ENCODE data around the gene C20orf96.
"Not testable (repeated sequence)": the region's sequence is repeated elsewhere in the genome, so short reads cannot be mapped to it uniquely, and the experiment has no call there.

Gene C20orf96

DNA sequence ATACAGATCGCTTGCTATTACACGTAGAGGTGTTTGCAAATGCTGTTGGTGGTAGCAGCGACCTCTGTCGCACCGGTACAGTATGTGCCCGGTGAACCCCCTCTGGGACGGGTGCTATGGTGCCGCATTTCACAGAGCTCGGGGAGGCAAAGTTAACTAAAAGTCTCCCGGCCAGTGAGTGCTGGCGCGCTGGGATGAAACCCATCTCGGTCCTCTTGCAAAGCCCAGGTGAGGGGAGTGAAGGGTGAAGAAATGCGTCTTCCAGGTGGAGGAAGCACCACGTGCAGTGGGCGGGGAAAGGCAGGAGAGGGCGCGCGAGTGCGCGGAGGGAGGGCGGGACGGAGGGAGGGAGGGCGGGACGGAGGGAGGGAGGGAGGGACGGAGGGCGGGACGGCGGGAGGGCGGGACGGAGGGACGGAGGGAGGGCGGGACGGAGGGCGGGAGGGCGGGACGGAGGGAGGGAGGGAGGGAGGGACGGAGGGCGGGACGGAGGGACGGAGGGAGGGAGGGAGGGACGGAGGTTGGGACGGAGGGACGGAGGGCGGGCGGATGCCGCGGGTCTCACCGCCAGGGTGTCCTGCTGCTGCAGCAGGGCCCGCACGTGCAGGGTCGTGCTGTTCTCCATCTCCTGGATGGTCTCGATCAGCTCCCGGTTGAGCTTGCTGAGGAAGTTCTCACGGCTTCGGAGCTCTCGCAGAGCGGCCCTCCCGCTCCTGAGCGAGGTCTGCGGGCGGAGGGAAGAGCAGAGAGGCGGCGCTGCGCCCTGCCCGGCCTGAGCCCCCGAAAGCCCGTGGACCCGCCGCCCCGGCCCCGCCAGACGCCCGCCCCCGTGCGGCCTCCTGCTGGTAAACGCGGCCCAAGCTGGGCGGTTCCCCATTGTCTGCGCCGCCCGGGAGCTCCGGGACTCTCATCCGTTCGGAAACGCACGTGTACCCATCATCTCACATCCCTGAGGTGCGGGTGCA, 11.7 kb downstream of the C20orf96 start:
- no peak for DNase-seq (ENCODE audit: low read depth in 2 of 2)

DNA sequence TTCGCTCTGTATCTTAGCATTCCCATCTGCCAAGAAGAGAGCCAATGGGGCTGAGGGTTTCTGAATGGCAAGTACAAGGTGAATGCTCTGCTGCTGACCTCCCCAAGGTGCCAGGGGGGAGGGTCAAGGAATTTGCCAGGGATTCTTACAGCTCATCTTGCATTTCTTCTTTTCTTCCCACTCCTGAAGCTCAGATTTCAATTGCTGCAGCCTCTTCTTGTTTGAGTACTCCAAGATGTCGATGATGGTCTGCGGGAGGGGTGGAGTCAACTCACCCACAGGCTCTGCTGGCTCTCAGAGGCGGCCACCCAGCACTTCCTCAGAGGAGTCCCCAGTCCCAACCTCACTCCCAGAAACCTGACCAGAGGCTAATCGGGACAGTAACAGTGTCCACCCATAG, 12.4 kb downstream of the C20orf96 start:
- DNase-seq (ENCODE audit: low read depth in 2 of 2) = no peak

DNA sequence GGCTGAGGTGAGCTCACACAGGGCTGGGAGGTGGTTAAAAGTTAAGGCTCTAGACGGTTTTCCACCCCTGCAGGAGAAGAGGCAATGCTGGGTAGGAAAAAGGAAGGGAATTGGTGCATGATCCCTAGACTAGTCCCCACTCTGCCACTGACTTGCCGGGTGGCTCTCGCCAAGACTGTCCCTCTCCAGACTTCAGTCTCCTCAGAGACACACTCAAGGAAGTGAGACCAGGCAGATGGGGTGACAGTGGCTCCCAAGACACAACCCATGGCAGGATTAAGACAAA, 13.1 kb downstream of the C20orf96 start:
- DNase-seq (ENCODE audit: low read depth in 2 of 2) = no peak

DNA sequence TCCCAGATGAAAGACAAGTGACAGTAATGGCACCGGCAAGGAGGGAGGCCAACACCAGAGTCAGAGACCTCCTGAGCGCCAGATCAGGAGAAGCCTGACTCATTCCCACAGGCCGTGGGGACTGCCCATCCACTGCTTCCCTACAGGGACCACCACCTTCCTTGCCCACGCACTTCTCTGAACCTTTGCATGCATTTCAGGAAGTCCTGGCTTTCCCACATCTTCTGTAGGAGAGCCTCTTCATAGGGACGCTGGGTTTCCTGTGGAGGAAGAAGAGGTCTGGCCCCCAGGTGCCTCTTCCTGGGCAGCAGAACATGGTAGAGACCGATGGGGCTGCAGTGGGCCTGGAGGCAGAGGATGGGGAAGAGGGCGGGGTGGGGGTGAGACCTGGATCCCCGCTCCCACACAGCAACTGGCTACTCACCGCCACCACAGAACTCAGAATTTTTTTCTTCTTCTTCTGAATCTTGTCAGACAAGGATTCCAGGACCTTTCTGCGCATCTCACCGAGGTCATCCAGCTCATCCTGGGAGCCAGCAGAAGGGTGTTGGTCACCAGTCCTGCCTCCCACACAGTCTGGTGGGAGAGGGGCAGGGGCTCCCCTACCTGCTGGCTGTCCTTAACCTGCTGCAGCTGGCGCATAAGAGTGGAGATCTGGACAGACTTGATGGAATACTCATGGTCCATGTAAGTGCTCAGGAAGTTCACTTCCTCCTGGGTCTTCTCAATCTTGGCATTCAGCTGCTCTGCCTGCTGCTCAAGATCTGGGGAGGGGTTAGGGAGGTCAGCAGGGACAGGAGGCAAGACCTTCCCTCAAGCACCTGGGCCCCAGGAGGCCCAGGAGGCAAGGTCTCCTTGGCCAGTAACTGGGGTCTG, 13.7 kb downstream of the C20orf96 start:
- no peak for DNase-seq (ENCODE audit: low read depth in 2 of 2)

DNA sequence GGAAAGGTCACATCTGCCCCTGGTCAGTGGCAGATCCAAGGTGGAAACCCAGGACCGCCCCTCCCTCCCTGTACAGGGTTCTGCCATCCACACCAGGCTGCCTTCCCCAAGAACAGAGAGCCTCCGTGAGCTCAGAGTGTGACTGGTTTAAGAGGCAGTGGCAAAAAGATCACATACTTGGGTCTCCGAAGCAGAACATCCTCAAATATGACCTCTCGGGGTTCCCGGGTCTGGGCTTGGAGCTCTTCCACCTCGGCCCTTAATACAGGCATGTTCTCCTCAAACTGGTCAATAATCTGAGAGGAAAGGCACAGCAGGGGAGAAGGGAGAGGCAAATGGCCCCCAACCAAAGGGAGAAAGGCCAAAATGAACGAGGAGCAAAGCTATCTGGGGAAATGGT, 14.8 kb downstream of the C20orf96 start:
- no peak for DNase-seq (ENCODE audit: low read depth in 2 of 2)

DNA sequence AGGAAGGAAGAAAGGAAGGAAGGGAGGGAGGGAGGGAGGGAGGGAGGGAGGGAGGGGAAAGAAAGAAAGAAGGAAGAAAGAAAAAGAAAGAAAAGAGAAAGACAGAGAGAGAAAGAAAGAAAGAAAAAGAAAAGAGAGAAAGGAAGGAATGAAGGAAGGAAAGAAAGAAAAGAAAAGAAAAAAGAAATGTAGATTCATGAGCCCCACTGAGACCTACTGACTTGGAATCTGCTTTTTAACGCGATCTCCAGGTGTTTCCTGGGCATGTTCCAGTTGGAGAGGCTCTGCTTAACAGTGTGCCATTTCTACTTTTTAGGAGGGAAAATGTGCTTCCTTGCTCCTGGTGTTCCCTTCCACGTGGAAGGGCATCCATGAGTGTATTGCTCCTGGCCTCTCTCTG, 16.7 kb downstream of the C20orf96 start:
- DNase-seq (ENCODE audit: low read depth in 2 of 2) = no peak

DNA sequence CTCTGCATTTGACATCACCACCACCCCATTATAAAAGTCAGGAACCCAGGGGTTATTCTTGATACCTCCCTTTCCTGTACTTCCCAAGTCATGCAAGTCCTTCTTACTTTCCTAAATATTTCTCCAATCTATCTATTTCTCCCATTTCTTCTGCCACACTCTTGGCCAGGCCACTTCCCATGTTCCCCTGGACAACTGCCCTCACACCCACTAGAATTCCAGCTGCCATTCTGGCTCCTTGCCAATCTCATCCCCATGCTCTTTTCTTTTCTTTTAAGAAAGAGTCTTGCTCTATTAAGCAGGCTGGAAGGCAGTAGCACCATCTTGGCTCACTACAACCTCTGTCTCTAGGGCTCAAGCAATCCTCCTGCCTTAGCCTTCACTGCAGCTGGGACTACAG, 17.8 kb downstream of the C20orf96 start:
- DNase-seq (ENCODE audit: low read depth in 2 of 2) = no peak

DNA sequence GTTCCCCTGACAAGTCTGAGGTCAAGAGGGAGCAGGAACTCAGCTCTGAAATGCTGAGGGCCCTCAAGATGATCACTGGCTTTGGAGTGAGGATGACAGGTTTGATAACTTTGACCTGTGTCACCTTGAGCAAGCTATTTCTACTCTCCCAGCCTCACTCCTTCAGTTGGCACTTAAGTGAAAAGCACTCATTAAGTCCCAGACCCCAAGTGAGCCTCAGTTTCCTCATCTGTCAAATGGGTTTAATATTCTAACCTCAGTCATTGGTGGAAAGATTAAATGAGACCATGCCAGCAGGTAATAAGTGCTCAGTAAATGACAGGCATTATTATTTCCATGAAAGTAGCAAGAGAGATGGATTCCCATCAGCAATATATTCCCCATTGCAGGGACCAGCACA, 19.0 kb downstream of the C20orf96 start:
- no peak for DNase-seq (ENCODE audit: low read depth in 2 of 2)

DNA sequence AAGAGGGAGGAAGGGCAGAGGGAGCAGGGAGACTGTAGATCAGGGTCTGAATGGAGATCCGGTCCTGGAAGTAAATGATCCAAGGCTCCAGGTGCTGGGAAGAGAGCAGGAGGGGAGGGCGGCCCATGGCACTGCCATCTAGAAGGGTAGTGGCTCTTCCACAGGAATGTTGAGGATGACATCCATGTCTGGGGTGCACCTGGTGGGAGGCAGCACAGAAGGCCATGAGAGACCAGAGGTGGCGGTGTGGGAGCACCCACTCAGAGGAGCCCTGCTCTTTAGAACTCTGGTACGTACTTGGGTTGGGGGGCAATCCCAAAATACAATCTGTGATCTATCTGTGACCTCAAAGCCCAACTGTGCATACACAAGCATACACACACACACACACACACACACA, 19.5 kb downstream of the C20orf96 start:
- DNase-seq (ENCODE audit: low read depth in 2 of 2) = no peak

DNA sequence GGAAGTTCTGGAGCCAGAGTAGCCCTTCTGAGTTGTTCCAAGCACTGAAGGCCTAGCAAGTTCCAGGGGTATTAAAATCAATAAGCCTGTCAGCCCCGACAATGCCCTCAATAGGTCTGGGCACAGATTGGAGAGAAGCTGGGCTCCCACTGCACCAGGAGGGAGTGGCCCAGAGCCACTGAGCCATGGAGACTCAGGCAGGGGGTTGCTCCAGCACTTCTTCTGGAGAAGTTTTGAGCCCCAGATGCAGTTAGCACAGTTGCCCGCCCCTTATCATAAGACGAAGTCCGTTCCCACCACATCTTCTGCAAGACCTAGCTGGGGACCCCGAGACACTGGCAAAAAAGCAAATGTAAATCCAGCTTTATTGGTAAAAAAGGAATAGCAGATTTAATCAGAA, 20.0 kb downstream of the C20orf96 start:
- DNase-seq (ENCODE audit: low read depth in 2 of 2) = no peak

DNA sequence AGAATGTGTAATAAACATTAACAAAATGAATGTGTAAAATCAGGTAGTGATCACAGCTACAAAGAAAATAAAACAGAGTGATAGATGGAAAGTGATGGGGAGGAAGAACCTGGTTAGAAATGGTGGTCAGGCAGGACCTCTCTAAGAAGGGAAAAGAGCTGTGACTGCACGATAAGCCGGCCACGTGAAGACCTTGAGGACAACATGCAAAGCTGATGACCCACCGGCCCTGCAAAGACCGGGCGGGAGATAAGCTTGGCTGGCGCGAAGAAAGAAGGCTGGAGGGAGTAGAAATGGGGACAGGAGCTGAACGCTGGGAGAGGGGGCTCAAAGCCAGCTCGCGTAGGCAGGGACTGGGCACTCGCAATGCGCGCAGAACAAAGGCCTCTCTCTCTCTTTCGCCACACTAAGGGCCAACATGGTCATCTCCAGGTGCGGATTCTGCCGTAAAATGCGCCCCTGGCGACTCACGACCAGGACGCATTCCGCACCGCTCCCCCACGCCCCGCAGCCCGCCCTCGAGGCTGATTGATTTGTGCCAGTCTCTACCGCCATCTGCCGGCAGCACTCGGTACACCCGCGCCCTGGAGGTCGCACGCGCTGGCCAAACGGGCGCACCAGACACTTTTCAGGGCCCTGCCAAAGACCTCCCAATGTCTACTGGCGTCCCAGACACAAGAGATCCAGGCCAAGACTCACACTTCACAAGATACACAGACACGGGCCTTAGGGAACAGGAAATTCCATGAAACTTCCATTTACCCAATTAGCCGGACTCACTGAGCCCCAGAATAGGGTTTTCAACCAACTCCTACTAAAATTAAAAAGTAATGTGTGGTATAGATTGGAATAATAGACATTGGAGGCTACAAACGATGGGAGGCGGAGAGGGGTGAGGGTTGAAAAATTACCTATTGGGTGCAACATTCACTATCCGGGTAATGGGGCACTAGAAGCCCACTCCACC, 23.7 kb downstream of the C20orf96 start:
- DNase-seq (ENCODE audit: low read depth in 2 of 2) = peak; percentile 72 to 80

DNA sequence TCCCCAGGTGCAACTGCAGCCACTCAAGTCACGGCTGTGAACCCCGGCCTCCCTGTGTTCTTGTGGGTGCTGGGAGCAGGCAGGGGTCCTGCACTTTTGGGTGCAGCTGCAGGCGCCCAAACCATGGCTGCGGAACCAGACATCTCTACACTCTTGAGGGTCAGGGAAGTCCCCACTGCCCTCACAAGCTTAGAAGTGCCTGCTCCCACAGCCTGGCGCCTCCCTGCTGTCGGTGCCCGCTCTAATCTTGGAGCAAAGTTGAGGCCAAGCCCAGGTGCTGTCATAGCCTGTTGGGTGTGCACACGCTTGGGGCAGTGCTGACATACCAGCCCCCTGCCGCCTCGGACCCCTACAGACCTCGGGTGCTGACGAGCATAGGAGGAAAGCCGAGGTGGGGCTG, 26.8 kb downstream of the C20orf96 start:
- no peak for DNase-seq (ENCODE audit: low read depth in 2 of 2)

DNA sequence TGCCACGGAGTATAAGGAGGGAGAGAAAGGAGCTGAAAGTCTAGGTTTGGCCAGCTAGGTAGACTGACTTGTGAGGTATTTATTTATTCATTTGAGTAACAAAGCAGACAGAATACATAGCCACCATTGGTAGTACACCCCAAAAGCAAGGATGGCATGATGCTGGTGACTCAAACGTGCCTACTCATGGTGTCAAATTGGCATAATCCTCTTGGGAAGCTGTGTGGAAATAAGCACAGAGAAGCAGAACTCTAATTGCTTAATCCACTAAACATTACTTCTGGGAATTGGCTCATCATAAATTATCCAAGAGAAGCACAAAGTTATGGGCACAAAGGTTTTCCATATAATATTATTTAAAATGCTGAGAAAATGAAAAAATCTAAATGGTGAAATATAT, 30.6 kb downstream of the C20orf96 start:
- no peak for DNase-seq (ENCODE audit: low read depth in 2 of 2)

DNA sequence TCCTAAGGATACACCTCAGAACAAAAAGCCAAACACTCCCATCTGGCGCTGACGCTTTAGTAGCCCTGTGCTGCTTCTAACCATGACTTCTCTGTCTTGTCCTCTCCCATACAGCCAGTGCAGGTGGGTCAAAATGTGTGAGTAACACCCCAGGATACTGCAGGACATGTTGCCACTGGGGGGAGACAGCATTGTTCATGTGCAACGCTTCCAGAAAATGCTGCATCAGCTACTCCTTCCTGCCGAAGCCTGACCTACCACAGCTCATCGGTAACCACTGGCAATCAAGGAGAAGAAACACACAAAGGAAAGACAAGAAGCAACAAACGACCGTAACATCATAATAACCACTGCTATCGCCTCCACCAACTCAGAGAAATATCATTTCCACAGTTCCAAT, 31.6 kb downstream of the C20orf96 start:
- no peak for DNase-seq (ENCODE audit: low read depth in 2 of 2)

DNA sequence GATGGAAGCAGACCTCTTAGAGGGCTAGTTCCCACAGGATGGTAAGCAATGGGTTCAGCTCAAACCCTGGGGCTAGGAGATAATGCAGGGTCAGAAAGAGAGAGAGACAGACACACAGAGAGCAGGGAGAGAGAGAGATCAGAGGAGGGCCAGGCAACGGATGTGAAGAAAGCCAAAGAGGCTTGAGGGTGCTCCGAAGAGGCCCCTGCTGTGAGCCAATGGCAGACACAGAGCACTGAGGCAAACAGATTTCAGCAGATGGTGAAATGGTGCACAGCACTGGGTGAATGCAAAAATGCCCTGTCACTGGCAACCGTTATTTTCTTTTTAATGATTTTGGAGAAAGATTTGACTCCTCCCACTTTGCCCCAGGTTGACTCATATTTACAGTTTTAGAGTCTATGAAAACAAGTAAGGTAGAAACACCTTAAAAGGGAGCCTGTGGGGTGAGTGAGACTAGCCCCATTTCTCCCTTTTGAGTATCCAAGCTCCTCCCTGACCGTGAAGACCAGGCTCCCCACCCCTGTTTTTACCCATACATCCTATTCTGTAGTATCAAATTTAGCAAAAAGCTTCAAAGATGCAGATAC, 32.2 kb downstream of the C20orf96 start:
- no peak for DNase-seq (ENCODE audit: low read depth in 2 of 2)

DNA sequence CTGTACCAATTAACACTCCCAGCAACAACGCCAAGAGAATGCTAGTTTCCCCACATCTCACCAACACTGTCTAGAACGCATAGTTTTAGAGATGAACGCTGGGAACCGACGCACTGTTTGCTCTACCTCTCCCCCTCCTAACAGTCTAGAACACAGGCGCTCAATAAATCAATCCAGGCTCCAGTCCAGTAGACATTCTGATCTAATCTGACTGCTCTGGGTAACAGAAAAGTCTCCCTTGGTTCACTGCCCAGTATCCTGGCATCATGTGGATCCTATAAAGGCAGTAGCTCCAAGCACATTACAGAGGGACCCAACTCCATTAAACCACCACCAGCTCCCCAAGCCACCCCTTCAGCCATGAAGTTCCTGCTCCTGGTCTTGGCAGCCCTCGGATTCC, 33.1 kb downstream of the C20orf96 start, which contains the start of gene DEFB132:
DEFB132 (plus strand) TSS at position 306 of the 400 bp plus-strand sequence; CDS start at position 361, 55 bp downstream.
- DNase-seq (ENCODE audit: low read depth in 2 of 2) = no peak

DNA sequence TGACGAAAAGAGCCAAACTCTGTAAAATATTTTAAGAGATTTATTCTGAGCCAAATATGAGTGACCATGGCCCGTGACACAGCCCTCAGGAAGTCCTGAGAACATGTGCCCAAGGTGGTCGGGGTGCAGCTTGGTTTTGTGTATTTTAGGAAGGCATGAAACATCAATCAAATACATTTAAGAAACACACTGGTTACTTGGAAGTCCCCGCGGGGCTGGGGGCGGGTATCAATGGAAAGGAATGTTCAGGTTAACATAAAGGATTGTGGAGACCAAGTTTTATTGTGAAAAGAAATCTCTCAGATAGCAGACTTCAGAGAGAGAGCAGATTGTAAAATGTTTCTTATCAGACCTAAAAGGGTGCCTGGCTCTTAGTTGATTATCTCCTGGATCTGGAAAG, 37.1 kb downstream of the C20orf96 start:
- DNase-seq (ENCODE audit: low read depth in 2 of 2) = not testable (repeated sequence)

DNA sequence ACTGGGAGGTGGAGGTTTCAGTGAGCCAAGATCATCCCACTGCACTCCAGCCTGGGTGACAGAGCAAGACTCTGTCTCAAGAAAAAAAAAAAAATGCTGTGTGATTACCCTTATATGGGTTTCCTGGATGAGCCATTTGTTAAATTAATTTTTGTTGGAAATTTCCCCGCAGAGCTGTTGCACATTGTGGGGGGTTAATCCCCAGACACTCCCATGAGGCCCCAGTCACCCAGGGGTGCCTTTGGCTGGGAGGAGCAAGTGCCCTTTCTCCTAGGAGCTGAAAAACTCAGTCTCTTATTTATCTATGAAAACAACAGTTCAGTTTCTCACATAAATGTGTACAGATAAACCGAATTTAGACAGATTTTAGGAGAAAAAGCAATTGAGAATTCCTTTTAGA, 37.7 kb downstream of the C20orf96 start:
- DNase-seq (ENCODE audit: low read depth in 2 of 2) = no peak

DNA sequence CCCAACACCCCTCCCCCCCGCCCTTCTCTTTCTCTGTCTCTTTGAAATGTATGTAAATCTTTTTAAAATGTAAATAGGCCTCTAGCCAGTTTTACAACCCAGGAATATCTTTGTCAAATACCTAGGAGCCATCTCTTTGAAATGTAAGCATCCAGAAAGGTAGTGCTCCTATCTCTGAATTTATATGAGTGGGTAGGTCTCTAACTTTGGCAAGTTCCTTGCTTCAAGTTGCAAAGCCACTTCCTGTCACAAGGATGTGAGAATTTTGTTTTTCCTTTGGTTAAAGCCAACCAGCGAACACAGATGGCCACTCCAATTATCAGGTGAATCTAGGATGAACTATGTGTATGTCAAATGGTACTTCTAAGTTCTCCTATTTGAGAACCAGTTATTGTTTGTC, 39.2 kb downstream of the C20orf96 start:
- DNase-seq (ENCODE audit: low read depth in 2 of 2) = no peak

DNA sequence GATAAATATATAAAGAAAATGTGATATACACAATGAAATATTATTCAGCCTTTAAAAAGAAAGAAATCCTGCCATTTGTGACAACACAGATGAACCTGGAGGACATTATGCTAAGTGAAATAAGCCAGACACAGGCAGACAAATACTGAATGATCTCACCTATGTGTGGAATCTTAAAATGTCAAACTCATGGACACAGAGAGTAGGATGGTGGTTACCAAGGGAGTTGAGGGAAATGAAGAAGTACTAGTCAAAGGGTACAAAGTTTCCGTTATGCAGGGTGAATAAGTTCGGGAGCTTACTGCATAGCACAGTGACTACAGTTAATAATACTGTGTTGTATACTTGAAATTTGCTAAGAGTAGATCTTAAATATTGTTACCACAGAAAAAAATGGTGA, 47.6 kb downstream of the C20orf96 start:
- no peak for DNase-seq (ENCODE audit: low read depth in 2 of 2)

DNA sequence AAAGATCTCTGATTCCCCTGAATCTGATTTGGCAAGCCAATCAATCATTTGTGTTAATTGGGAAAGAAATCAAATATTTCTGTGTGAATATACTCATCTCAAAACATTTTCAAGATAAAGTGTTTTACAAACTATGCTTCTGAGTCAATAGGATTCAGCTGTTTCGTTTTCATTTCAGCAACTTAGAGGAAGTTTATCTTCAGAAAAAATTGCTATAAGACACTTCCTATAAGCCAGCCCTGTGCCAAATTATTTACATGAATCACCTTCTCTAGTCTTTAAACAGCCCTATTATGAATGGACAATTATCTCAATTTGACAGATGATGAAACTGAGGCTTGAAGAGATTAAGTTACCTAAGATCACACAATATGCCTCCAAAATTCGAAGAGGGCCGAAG, 52.6 kb downstream of the C20orf96 start:
- no peak for DNase-seq (ENCODE audit: low read depth in 2 of 2)
